ENCODE measurements around the gene DHTKD1. TPM values are rescaled to one million over a fixed set of nuclear protein-coding genes. Genes with fewer than 3 reads are reported as not detected.

Gene DHTKD1
- total RNA-seq, 1 experiment from 2014 or later, result 15.8 TPM

DNA sequence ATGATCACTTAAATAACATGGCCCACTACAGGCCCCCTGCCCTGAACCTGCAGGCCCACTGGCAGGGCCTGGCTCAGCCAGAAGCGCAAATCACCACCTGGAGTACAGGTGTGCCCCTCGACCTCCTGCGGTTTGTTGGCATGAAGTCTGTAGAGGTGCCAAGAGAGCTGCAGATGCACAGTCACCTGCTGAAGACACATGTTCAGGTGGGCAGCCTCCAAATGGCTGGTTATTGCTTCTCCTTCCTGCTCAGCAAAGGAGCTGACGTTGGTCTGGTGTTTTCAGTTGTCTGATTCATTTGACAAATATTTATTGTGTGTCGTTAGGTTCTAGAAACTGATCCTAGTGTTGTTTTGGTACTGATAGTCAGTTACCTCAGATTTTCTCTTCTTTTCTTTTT lies 29.0 kb downstream of the DHTKD1 start:
- ChIA-PET CTCF (no interaction called here), POLR2A (interaction anchor here (0.6 to 0.7 kb wide), 2 partner anchors 28 to 55 kb away, joined by 3 to 7 read pairs; partner anchors contain the start of gene UPF2)
- intact Hi-C loops (cut with micrococcal nuclease; ENCODE audit: unreplicated experiment), result no loop called here
- no peak for TF ChIP-seq TCF7L2 (IDR thresholded peaks at IDR 0.05; ENCODE audit: low read depth, low read length)
- TF ChIP-seq, protein P1, sequence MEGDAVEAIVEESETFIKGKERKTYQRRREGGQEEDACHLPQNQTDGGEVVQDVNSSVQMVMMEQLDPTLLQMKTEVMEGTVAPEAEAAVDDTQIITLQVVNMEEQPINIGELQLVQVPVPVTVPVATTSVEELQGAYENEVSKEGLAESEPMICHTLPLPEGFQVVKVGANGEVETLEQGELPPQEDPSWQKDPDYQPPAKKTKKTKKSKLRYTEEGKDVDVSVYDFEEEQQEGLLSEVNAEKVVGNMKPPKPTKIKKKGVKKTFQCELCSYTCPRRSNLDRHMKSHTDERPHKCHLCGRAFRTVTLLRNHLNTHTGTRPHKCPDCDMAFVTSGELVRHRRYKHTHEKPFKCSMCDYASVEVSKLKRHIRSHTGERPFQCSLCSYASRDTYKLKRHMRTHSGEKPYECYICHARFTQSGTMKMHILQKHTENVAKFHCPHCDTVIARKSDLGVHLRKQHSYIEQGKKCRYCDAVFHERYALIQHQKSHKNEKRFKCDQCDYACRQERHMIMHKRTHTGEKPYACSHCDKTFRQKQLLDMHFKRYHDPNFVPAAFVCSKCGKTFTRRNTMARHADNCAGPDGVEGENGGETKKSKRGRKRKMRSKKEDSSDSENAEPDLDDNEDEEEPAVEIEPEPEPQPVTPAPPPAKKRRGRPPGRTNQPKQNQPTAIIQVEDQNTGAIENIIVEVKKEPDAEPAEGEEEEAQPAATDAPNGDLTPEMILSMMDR (IDR thresholded peaks at IDR 0.05), result no peak
- TF ChIP-seq POLR2AphosphoS5 (IDR thresholded peaks at IDR 0.05; ENCODE audit: low read depth, low read length), result no peak
- no peak for TF ChIP-seq SIN3A (IDR thresholded peaks at IDR 0.05; ENCODE audit: borderline replicate concordance, insufficient read depth, low read depth, low read length)
- no peak for TF ChIP-seq REST (IDR thresholded peaks at IDR 0.05; ENCODE audit: insufficient read depth in 1 of 2, low read depth in 2 of 2, low read length in 1 of 2)
- no peaks in the 10 kb centered on the region for H3K27me3 ChIP-seq (ENCODE audit: control insufficient read depth, insufficient read depth, low read length)
- no peaks in the 10 kb centered on the region; the same call in 1 of the 2 replicates for H3K4me1 ChIP-seq (ENCODE audit: control insufficient read depth, insufficient read depth, low read length)
- no peaks in the 10 kb centered on the region for H3K36me3 ChIP-seq (ENCODE audit: control insufficient read depth, insufficient read depth, low read length)
- DNase-seq (ENCODE audit: low read depth, low spot score) (no peak), ATAC-seq (no peak; the same call in 1 of the 2 replicates)
- H3K4me3 ChIP-seq (ENCODE audit: low read depth in 2 of 2, low read length in 2 of 2), result no peak overlapping the region
- BruUV-seq (replicated peaks), result no TSS peak
- H3K9me3 ChIP-seq (ENCODE audit: control insufficient read depth, insufficient read depth, low read depth, low read length), result no peaks in the 10 kb centered on the region
- no peak overlapping the region for H3K27ac ChIP-seq (ENCODE audit: low read length)
- in situ Hi-C loops (cut with HindIII; ENCODE audit: low pct_unique_long_range_greater_than_20kb, low sequenced_read_pairs), result no loop called here

GRCh38 chr10:12098966-12099365 lies 30.2 kb downstream of the DHTKD1 start:
- Histone ChIP-seq H3K27me3 (ENCODE audit: control insufficient read depth, insufficient read depth, low read length) (no peaks in the 10 kb centered on the region), H3K4me1 (ENCODE audit: control insufficient read depth, insufficient read depth, low read length) (no peaks in the 10 kb centered on the region; the same call in 1 of the 2 replicates), H3K36me3 (ENCODE audit: control insufficient read depth, insufficient read depth, low read length) (no peaks in the 10 kb centered on the region), H3K9me3 (ENCODE audit: control insufficient read depth, insufficient read depth, low read depth, low read length) (no peaks in the 10 kb centered on the region), H3K4me3 (ENCODE audit: low read depth in 2 of 2, low read length in 2 of 2) (no peak overlapping the region), H3K27ac (ENCODE audit: low read length) (no peak overlapping the region)
- DNase-seq (ENCODE audit: low read depth, low spot score) (no peak), ATAC-seq (no peak)
- in situ Hi-C loops (cut with HindIII; ENCODE audit: low pct_unique_long_range_greater_than_20kb, low sequenced_read_pairs), result no loop called here
- BruUV-seq (replicated peaks), result no TSS peak
- ChIA-PET CTCF (no interaction called here), POLR2A (no interaction called here)
- TF ChIP-seq POLR2AphosphoS5 (IDR thresholded peaks at IDR 0.05; ENCODE audit: low read depth, low read length), result no peak
- TF ChIP-seq, protein P1 (IDR thresholded peaks at IDR 0.05), result no peak
- no peak for TF ChIP-seq SIN3A (IDR thresholded peaks at IDR 0.05; ENCODE audit: borderline replicate concordance, insufficient read depth, low read depth, low read length)
- TF ChIP-seq REST (IDR thresholded peaks at IDR 0.05; ENCODE audit: insufficient read depth in 1 of 2, low read depth in 2 of 2, low read length in 1 of 2), result no peak
- TF ChIP-seq TCF7L2 (IDR thresholded peaks at IDR 0.05; ENCODE audit: low read depth, low read length), result no peak
- intact Hi-C loops (cut with micrococcal nuclease; ENCODE audit: unreplicated experiment), result no loop called here

Measured in Panc1 (cell line).